Left colon (tissue), 2 donors: ENCODE measurements around the gene PLEKHN1. TPM values are rescaled to one million over a fixed set of nuclear protein-coding genes. Genes with fewer than 3 reads are reported as not detected.
"Not testable (repeated sequence)": the region's sequence is repeated elsewhere in the genome, so short reads cannot be mapped to it uniquely, and the experiment has no call there.

ENCODE experiments used
- ATAC-seq: fragments of 200-7000 bp; cut with Tn5 transposase; one replicate; pipeline ENCODE4 v1.9.1; 2020; ENCODE audit warnings: mild to moderate bottlenecking, moderate library complexity
- DNase-seq, 2 donors: peaks; one replicate each; pipeline ENCODE4 v3.0.0-alpha.2; 2020
- intact Hi-C, 2 donors: fragments of 100-400 bp; cut with DNase I in 1 of 2; cut with micrococcal nuclease in 1 of 2; formaldehyde crosslinking; loops; one replicate each; pipeline versions ENCODE4 v1.11.2 to v1.14.0; 2022; cut with DNase I, micrococcal nuclease
- total RNA-seq, 2 donors: library from RNA; stranded (reverse); fragmentation: NEBNext Ultra II Directional; extraction: Animal tissue kit (Norgen Biotek cat#: 25700); gene quantifications; one replicate each; pipeline ENCODE4 v1.2.1, GENCODE V29; 2021
- donor health status: DM: no; HTN: no; CAD: no.
- donor health status: DM: yes; HTN: yes; CAD: no.

Gene PLEKHN1
- total RNA-seq, 2 donors from 2014 or later, result 0.58 to 0.95 TPM

DNA sequence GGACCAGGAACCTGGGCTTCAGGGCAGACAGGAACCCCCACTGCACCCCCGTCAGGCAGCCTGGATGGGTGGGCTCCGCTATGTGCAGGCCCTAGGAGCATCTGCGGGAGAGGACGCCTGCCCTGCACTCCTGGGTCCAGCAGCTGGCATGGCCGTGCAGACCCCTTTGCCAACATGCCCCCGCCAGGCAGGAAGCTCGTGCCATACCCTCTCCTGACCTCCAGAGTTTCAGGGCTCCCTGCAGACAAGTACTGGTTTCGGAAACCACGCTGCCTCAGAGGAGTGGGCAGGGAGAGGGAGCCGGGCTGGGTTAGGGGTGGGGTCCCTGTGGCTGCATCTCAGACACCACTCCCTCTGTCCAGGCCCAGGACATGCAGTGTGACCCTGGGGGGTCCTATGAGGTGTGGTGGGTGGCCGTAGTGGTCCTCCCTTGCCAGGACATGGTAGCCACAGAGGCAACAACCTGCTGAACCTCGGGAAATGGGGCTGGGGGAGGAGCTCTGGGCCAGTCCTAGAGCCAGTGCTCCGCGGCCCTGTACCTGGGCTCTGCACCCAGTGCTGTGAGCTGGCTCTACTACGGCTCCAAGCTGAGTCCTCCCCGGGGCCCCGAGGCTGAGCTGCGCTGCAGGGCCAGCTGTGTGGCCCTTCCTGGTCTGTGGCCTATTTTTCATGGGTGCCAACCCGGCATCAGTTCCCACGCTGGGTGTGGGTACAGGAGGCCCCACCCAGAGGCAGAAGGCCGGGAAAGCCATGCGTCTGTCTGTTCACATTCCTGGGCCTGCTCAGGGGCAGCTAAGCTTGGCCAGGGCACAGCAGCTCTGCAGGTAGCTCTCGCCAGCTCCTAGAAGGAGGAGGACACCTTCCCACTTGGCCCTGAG is 1.4 kb downstream of the PLEKHN1 start:
- DNase-seq (no peak), ATAC-seq (no peak)
- intact Hi-C loops, result no loop called here

DNA sequence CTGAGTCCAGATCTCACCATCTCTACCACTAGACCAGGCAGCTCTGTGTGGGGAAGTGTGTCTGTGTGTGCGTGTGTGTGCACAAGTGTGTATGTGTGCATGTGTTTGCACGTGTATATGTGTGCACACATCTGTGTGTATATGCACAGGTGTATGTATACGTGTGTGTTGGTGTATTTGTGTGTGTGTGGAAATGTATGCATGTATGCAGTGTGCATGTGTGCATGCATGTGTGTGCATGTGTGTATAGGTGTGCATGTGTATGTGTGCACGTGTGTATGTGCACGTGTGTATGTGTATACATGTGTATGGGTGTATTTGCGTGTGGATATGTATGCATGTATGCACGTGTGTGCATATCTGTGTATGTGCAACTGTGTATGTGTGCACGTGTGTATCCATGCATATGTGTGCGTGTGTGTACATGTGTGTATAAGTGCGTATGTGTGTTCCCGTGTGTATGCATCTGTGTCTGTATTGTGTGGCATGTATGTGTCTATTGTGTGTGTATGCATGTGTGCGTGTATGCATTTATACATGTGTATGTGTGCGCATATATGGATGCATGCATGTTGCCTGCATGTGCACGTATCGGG is 3.1 kb downstream of the PLEKHN1 start:
- DNase-seq (no peak), ATAC-seq (no peak)
- intact Hi-C loops, result no loop called here

DNA sequence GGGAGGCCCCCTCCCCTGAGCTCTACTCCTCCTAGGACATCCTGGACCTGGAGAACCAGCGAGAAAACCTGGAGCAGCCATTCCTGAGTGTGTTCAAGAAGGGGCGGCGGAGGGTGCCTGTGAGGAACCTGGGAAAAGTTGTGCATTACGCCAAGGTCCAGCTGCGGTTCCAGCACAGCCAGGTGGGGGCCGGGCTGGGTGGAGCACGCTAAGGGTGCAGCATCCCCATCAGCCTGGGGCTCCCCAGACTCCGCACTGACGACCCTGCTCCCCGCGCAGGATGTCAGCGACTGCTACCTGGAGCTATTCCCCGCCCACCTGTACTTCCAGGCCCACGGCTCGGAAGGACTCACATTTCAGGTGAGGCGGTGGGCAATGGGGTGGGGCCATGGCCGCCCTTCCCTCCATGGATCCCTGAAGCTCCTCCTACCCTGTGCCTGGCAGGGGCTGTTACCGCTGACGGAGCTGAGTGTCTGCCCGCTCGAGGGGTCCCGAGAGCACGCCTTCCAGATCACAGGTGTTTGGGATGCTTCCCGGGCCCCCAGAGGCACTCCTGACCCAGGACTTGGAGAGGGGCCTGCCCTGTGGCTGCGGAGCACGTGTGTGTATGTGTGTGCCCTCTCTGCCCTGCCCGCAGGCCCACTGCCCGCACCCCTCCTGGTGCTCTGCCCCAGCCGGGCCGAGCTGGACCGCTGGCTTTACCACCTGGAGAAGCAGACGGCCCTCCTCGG is 4.1 kb downstream of the PLEKHN1 start:
- ATAC-seq, result no peak
- intact Hi-C loops, result loop anchor here in 1 of 2 donors (10.0 kb wide), 1 partner anchor 56 kb away; no protein-coding TSS in a partner anchor
- DNase-seq, result no peak

- DNase-seq (no peak), ATAC-seq (no peak)
- intact Hi-C loops, result loop anchor here in 1 of 2 donors (10.0 kb wide), 1 partner anchor 56 kb away; no protein-coding TSS in a partner anchor
Measured at GRCh38 chr1:970973-971730, 4.9 kb downstream of the PLEKHN1 start.

- ATAC-seq, result no peak
- intact Hi-C loops, result loop anchor here in 1 of 2 donors (10.0 kb wide), 1 partner anchor 57 kb away; no protein-coding TSS in a partner anchor
Measured at GRCh38 chr1:971751-972506, 5.6 kb downstream of the PLEKHN1 start.

DNA sequence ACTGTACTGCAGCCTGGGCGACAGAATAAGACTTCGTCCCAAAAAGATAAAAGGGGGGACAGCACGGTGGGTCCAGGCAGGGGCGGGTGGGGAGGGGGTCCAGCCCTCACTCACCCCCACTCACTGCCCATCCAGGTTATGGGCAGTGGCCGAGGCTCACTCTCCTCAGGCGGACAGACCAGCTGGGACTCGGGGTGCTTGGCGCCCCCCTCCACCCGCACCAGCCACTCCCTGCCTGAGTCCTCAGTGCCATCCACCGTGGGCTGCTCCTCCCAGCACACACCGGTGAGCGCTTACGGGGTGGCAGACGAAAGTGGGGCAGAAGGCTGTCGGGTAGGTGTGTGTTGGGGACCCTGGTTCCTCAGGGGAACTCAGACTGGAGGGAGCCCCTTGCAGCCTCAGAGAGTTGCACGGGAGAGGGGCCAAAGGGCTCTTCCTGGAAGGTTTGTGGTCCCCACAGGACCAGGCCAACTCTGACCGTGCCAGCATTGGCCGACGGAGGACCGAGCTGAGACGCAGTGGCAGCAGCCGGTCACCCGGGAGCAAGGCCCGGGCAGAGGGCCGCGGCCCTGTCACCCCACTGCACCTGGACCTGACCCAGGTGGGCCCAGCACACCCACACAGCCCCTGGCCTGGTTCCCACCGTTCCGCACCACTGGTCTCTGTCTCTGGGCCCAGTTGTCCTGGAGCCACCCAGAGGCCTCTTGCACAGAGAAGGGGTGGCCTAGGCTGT is 6.6 kb downstream of the PLEKHN1 start:
- intact Hi-C loops, result loop anchor here in 1 of 2 donors (10.0 kb wide), 1 partner anchor 58 kb away; no protein-coding TSS in a partner anchor
- DNase-seq, result no peak

More at GRCh38 chr1:971751-972506, 5.6 kb downstream of the PLEKHN1 start:
- no peak for DNase-seq

DNA sequence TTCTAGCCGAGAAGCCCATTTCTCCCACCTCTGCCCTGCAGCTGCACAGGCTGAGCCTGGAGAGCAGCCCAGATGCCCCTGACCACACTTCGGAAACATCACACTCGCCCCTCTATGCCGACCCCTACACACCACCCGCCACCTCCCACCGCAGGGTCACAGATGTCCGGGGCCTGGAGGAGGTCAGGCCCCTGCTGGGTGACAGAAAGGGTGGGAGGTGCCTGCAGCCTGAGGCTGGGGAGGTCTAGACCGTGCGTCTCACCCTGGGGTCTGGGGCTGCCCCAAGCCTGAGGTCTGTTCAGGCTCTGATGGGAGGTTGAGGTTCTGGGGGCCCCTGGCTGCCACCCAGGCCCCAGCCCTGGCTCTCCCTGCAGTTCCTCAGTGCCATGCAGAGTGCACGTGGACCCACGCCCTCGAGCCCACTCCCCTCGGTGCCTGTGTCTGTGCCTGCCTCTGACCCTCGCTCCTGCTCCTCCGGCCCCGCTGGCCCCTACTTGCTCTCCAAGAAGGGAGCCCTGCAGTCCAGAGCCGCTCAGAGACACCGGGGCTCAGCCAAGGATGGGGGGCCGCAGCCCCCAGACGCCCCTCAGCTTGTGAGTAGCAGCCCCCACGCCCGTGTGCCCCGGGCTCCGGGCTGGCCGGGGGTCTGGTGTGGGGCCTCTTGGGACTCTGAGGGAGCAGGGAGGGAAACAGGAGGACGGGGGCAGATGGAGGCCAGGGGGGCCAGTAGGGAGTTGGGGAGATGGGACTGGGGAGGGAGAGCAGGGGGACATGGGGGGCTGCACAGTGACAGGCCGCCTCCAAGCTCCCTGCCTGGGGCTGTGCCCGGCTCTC is 7.4 kb downstream of the PLEKHN1 start:
- ATAC-seq (no peak), DNase-seq (no peak)
- intact Hi-C loops, result loop anchor here in 1 of 2 donors (10.0 kb wide), 1 partner anchor 59 kb away; no protein-coding TSS in a partner anchor

More for the DNA sequence above, 6.6 kb downstream of the PLEKHN1 start:
- no peak for ATAC-seq

DNA sequence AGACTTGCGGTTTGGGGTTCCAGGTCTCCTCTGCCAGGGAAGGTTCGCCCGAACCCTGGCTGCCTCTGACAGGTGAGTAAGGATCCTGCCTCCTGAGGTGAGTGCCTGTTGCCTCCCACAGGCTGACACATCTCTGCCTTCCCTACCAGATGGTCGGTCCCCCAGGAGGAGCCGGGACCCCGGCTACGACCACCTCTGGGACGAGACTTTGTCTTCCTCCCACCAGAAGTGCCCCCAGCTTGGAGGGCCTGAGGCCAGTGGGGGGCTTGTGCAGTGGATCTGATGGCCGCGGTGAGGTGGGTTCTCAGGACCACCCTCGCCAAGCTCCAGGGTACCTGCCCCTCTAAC is 8.0 kb downstream of the PLEKHN1 start:
- intact Hi-C loops, result loop anchor here in 1 of 2 donors (10.0 kb wide), 1 partner anchor 59 kb away; no protein-coding TSS in a partner anchor
- no peak for ATAC-seq
- no peak for DNase-seq

DNA sequence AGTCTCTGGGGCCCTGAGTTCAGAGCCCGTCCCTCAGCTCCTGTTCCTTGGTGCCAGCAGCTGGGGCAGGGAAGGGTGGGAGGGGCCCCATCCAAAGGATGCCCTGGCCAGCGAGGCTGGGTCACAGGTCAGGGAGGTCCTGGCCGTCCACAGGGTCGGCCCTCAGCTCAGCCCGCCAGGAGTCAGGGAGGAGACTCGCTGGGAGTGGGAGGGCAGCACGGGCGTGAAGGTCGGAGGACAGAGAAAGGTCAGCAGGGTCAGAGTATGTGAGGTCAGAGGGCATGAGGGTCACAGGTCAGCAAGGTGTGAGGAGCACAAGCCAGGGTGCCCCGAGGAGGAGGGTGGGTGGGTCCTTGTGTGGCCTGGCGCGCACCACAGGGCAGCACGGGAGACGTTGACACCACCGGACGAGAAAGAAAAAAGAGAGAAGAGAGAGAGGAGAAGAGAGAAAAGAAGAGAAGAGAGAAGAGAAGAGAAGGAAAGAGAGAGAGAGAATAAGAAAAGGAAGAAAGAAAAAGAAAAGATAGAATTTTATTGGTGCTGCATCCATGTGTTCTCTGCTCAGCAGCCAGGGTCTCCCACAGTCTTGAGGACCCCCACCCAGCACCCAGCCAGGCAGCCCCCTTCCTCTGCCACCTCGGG is 8.5 kb downstream of the PLEKHN1 start:
- ATAC-seq (no peak), DNase-seq (no peak)
- intact Hi-C loops, result loop anchor here in 1 of 2 donors (10.0 kb wide), 1 partner anchor 60 kb away; no protein-coding TSS in a partner anchor

GRCh38 chr1:975365-975764 is 9.1 kb downstream of the PLEKHN1 start:
- intact Hi-C loops, result loop anchor here in 1 of 2 donors (10.0 kb wide), 1 partner anchor 61 kb away; no protein-coding TSS in a partner anchor
- no peak for DNase-seq

DNA sequence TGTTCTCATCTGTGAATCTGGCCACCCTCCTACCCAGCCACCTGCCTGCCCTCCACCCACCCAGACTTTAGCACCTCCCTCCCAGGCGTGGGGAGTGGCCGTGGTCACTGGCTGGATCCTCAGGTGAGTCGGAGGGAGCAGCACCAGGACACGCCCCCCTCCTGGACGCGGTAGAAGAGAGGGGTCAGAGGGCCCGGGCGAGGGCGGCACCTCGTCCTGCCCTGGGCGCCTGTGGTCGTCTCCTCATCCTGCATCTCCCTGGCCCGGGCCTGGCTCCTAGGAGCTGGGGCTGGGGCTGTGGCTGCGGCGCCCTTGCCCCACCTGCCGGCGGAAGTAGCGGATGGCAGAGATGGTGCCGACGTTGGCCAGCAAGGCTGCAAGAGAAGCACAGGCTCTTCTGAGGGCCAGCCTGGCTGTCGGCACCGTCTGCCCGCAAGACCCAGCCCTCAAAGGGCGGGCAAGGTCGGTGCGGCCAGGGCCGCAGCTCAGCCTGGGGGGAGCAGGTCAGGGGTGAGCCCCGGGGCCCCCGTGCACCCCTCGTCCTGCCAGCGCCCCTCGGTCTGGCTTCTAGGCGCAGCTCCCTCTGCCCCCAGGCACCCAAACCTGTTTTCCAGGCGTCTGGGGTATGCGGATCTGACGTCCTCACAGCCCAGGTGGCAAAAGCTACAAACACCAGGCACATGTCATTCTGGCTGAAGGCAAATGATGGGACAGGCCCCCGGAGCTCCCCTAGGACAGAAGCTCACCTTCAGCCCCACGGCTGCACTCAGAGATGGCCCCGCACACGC is 9.8 kb downstream of the PLEKHN1 start:
- ATAC-seq, result peak; percentile 87
- peak; percentile 53 to 74 for DNase-seq
- intact Hi-C loops, result loop anchor here in 1 of 2 donors (10.0 kb wide), 1 partner anchor 61 kb away; no protein-coding TSS in a partner anchor

More at GRCh38 chr1:975365-975764, 9.1 kb downstream of the PLEKHN1 start:
- ATAC-seq, result no peak

DNA sequence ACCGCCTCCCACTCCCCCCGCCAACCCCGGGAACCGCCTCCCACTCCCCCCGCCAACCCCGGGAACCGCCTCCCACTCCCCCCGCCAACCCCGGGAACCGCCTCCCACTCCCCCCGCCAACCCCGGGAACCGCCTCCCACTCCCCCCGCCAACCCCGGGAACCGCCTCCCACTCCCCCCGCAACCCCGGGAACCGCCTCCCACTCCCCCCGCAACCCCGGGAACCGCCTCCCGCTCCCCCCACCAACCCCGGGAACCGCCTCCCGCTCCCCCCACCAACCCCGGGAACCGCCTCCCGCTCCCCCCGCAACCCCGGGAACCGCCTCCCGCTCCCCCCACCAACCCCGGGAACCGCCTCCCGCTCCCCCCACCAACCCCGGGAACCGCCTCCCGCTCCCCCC is 10.5 kb downstream of the PLEKHN1 start:
- intact Hi-C loops, result loop anchor here in 1 of 2 donors (10.0 kb wide), 1 partner anchor 62 kb away; no protein-coding TSS in a partner anchor
- DNase-seq, result peak in 1 of 2 donors; percentile 42
- ATAC-seq, result not testable (repeated sequence)

DNA sequence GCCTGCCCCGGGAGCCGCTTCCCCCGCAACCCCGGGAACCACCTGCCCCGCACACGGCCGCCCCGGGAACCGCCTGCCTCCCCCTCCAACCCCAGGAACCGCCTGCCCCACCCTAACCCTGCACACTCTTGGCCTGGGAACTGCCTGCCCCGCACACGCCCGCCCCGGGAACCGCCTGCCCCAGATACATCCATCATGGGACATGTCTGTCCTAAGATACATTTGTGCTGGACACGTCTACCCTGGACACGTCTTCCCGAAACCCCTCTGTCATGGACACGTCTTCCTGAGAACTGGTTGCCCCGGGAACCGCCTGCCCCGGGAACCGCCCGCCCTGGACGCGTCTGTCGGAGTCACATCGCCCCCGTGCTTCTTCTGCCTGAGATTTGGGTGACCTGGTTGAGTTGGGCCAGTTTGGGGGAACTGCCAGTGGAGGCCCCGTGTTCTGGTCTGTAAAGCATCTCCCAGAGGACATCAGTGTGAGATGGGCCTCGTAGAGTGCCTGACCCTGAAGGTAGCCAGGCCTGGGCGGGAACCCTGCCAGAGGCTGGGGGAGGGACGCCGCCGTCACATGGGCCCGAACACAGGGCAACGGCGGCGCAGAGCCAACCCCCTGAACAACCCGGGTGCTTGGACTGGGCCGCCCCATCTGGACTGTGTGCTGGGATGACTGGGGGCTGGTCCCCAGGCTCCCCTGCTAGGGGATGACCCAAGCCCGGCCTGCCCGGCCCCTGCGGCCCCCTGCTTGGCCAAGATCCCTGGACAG is 12.0 kb downstream of the PLEKHN1 start:
- no peak for DNase-seq
- ATAC-seq, result no peak
- intact Hi-C loops, result loop anchor here in 1 of 2 donors (10.0 kb wide), 1 partner anchor 63 kb away; no protein-coding TSS in a partner anchor
